ENCODE results near the gene ACAD11. TPM values are rescaled to one million over a fixed set of nuclear protein-coding genes. Genes with fewer than 3 reads are reported as not detected.

ACAD11 gene
- total RNA-seq, 1 experiment from 2014 or later = 20.3 TPM

- H3K9me3 Mint-ChIP-seq = no peaks in the 10 kb centered on the region
- CTCF ChIA-PET = no interaction called here
- TF ChIP-seq STAT6 (CRISPR knock-in tag; conservative IDR thresholded peaks at IDR 0.05; ENCODE audit: low read depth) (no peak), ATF1 (CRISPR knock-in tag; IDR thresholded peaks at IDR 0.05) (no peak), E2F4 (CRISPR knock-in tag; IDR thresholded peaks at IDR 0.05; ENCODE audit: borderline replicate concordance, low read depth) (no peak), SMAD4 (CRISPR knock-in tag; IDR thresholded peaks at IDR 0.05) (no peak), EMX1 (CRISPR knock-in tag; IDR thresholded peaks at IDR 0.05) (no peak), ZNF396 (CRISPR knock-in tag; IDR thresholded peaks at IDR 0.05; ENCODE audit: borderline replicate concordance) (no peak), ZNF219 (CRISPR knock-in tag; IDR thresholded peaks at IDR 0.05; ENCODE audit: borderline replicate concordance) (no peak), CREB1 (CRISPR knock-in tag; IDR thresholded peaks at IDR 0.05) (no peak), ZNF317 (CRISPR knock-in tag; IDR thresholded peaks at IDR 0.05; ENCODE audit: borderline replicate concordance, low read depth) (no peak), OVOL2 (CRISPR knock-in tag; IDR thresholded peaks at IDR 0.05; ENCODE audit: borderline replicate concordance) (no peak)
- TF ChIP-seq, protein P1, sequence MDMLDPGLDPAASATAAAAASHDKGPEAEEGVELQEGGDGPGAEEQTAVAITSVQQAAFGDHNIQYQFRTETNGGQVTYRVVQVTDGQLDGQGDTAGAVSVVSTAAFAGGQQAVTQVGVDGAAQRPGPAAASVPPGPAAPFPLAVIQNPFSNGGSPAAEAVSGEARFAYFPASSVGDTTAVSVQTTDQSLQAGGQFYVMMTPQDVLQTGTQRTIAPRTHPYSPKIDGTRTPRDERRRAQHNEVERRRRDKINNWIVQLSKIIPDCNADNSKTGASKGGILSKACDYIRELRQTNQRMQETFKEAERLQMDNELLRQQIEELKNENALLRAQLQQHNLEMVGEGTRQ (CRISPR knock-in tag; IDR thresholded peaks at IDR 0.05) = no peak
- peaks cover 36% of the 10 kb centered on the region for H3K36me3 Mint-ChIP-seq
- ATAC-seq (no peak), DNase-seq (ENCODE audit: low spot score) (no peak)
- H3K4me3 Mint-ChIP-seq = no peak overlapping the region
- no peaks in the 10 kb centered on the region for H3K27me3 Mint-ChIP-seq (ENCODE audit: low read depth)
- POLR2A ChIA-PET = no interaction called here
- no peaks in the 10 kb centered on the region for H3K4me1 Mint-ChIP-seq
- H3K27ac Mint-ChIP-seq = no peak overlapping the region
Observed at GRCh38 chr3:132703733-132704132, 44.1 kb upstream of the ACAD11 start.

- Mint-ChIP-seq H3K9me3 (no peaks in the 10 kb centered on the region), H3K27ac (no peak overlapping the region), H3K27me3 (ENCODE audit: low read depth) (no peaks in the 10 kb centered on the region), H3K4me1 (no peaks in the 10 kb centered on the region), H3K36me3 (peaks cover 25% of the 10 kb centered on the region), H3K4me3 (no peak overlapping the region)
- ChIA-PET POLR2A (no interaction called here), CTCF (no interaction called here)
- no peak for ATAC-seq
- DNase-seq (ENCODE audit: low spot score) = no peak
- TF ChIP-seq GRHL2 (CRISPR knock-in tag; IDR thresholded peaks at IDR 0.05; ENCODE audit: insufficient replicate concordance, severe bottlenecking) = no peak
- no peak for TF ChIP-seq NFE2L1 (CRISPR knock-in tag; IDR thresholded peaks at IDR 0.05)
- no peak for TF ChIP-seq GTF2I (CRISPR knock-in tag; conservative IDR thresholded peaks at IDR 0.05)
- TF ChIP-seq ZNF532 (CRISPR knock-in tag; IDR thresholded peaks at IDR 0.05; ENCODE audit: borderline replicate concordance) = no peak
- no peak for TF ChIP-seq MXD4 (CRISPR knock-in tag; IDR thresholded peaks at IDR 0.05; ENCODE audit: borderline replicate concordance)
- TF ChIP-seq, protein P2, sequence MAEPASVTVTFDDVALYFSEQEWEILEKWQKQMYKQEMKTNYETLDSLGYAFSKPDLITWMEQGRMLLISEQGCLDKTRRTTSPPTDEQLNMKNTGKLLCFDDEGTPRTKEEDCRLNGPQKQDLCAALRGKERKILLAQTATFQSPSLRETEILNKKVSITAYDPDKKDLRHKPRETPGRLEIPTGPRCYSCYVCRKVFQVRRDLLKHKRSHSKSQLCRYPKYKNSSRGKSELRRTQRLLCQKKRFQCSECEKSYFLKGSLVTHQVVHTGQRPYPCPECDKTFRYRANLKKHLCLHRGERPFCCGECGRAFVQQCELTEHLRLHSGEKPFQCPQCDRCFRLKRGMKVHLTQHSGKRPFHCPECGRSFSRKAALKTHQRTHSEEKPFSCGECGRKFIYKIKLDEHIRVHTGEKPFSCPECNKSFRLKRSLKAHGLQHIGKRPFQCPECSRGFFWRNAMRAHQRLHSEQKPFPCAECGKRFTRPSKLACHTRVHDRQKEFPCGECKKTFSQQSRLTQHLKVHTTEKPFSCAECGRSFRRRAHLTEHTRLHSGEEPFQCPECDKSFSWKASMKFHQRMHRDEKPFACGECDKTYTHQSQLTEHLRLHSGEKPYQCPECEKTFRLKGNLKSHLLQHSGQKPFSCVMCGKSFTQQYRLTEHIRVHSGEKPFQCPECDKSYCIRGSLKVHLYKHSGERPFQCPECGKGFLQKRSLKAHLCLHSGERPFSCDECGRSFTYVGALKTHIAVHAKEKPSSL (CRISPR knock-in tag; conservative IDR thresholded peaks at IDR 0.05) = no peak
- TF ChIP-seq ATF2 (CRISPR knock-in tag; IDR thresholded peaks at IDR 0.05; ENCODE audit: borderline replicate concordance, low read depth) = no peak
- TF ChIP-seq JAZF1 (CRISPR knock-in tag; IDR thresholded peaks at IDR 0.05) = no peak
- no peak for TF ChIP-seq ZNF671 (CRISPR knock-in tag; IDR thresholded peaks at IDR 0.05)
- TF ChIP-seq, protein P3, sequence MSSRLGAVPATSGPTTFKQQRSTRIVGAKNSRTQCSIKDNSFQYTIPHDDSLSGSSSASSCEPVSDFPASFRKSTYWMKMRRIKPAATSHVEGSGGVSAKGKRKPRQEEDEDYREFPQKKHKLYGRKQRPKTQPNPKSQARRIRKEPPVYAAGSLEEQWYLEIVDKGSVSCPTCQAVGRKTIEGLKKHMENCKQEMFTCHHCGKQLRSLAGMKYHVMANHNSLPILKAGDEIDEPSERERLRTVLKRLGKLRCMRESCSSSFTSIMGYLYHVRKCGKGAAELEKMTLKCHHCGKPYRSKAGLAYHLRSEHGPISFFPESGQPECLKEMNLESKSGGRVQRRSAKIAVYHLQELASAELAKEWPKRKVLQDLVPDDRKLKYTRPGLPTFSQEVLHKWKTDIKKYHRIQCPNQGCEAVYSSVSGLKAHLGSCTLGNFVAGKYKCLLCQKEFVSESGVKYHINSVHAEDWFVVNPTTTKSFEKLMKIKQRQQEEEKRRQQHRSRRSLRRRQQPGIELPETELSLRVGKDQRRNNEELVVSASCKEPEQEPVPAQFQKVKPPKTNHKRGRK (CRISPR knock-in tag; IDR thresholded peaks at IDR 0.05; ENCODE audit: borderline replicate concordance) = no peak
Observed at GRCh38 chr3:132695422-132695821, 35.8 kb upstream of the ACAD11 start.

All from WTC11 (cell line).